Measurements from ENCODE around the gene APIP. TPM values are rescaled to one million over a fixed set of nuclear protein-coding genes. Genes with fewer than 3 reads are reported as not detected.

The APIP gene
- total and polyA plus RNA-seq, 10 of the 15 experiments (the other 5 are each of a cell fraction or from before 2014, with no cell fraction given), result 26.8 to 87.1 (median 52.8) TPM

DNA sequence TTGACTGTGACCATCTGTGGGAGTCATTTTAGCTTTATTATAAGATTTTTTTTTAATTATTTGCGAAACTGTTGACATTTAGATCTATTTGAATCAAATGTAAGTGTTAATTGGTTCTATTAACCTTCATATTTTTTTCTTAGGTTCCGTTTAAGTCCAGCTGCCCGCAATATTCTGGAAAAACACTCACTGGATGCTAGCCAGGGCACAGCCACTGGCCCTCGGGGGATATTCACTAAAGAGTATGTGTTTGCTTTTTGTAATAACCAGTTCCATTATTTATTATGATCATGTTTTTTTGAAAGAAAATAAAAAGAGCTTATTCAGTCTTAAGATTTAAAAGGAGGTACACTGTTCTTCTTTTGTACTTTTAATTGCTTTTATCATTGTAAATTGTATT lies 44.1 kb upstream of the APIP start:
- H3K9ac ChIP-seq (ENCODE audit: control insufficient read depth, insufficient read depth, low read length), result no peak overlapping the region
- no peaks in the 10 kb centered on the region for H3K27me3 ChIP-seq (replicated peaks in 1 of 2; ENCODE audit: control insufficient read depth in 2 of 2, insufficient read depth in 2 of 2, low read length in 1 of 2)
- ChIA-PET SMC1A (ENCODE audit: uncharacterized antibody, unreplicated experiment) (interaction anchor here (0.6 to 1.4 kb wide), 4 partner anchors 17 to 147 kb away, joined by 3 read pairs; no protein-coding TSS in a partner anchor), RAD21 (ENCODE audit: unreplicated experiment) (no interaction called here), CTCF (interaction anchor here (0.6 to 1.3 kb wide), 4 partner anchors 27 to 277 kb away, joined by 3 read pairs; no protein-coding TSS in a partner anchor), POLR2A (no interaction called here)
- no peaks in the 10 kb centered on the region for H3K4me1 ChIP-seq (ENCODE audit: control insufficient read depth, insufficient read depth, low read length)
- WGBS (ENCODE audit: insufficient coverage, insufficient replicate concordance, low lambda C conversion rate, missing lambda C conversion rate), result 99% methylated on average over 4 of the region's 4 CpGs
- no peak for ATAC-seq
- intact Hi-C loops (cut with micrococcal nuclease; ENCODE audit: unreplicated experiment) (no loop called here), in situ Hi-C loops (cut with MboI) (no loop called here)
- FAIRE-seq, result no peak
- TF ChIP-seq JUNB (IDR thresholded peaks at IDR 0.05), result no peak
- TF ChIP-seq EP300 (IDR thresholded peaks at IDR 0.05; ENCODE audit: borderline replicate concordance in 1 of 2, control insufficient read depth in 1 of 2, low read depth in 2 of 2, low read length in 2 of 2), result no peak
- TF ChIP-seq KDM1A (IDR thresholded peaks at IDR 0.05; ENCODE audit: borderline replicate concordance), result no peak
- TF ChIP-seq, protein P1, sequence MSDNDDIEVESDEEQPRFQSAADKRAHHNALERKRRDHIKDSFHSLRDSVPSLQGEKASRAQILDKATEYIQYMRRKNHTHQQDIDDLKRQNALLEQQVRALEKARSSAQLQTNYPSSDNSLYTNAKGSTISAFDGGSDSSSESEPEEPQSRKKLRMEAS (IDR thresholded peaks at IDR 0.05; ENCODE audit: low read depth, low read length), result no peak
- TF ChIP-seq NFYB (IDR thresholded peaks at IDR 0.05; ENCODE audit: insufficient read depth, low read depth, low read length), result no peak
- TF ChIP-seq, protein P2, sequence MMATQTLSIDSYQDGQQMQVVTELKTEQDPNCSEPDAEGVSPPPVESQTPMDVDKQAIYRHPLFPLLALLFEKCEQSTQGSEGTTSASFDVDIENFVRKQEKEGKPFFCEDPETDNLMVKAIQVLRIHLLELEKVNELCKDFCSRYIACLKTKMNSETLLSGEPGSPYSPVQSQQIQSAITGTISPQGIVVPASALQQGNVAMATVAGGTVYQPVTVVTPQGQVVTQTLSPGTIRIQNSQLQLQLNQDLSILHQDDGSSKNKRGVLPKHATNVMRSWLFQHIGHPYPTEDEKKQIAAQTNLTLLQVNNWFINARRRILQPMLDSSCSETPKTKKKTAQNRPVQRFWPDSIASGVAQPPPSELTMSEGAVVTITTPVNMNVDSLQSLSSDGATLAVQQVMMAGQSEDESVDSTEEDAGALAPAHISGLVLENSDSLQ (IDR thresholded peaks at IDR 0.05), result no peak
- TF ChIP-seq, protein P3, sequence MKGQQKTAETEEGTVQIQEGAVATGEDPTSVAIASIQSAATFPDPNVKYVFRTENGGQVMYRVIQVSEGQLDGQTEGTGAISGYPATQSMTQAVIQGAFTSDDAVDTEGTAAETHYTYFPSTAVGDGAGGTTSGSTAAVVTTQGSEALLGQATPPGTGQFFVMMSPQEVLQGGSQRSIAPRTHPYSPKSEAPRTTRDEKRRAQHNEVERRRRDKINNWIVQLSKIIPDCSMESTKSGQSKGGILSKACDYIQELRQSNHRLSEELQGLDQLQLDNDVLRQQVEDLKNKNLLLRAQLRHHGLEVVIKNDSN (IDR thresholded peaks at IDR 0.05; ENCODE audit: borderline replicate concordance, extremely low read length, insufficient read depth, low read depth, low read length), result no peak
- TF ChIP-seq, protein P4, sequence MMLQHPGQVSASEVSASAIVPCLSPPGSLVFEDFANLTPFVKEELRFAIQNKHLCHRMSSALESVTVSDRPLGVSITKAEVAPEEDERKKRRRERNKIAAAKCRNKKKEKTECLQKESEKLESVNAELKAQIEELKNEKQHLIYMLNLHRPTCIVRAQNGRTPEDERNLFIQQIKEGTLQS (IDR thresholded peaks at IDR 0.05; ENCODE audit: borderline replicate concordance, extremely low read depth, low read depth, low read length), result no peak
- TF ChIP-seq, protein P5, sequence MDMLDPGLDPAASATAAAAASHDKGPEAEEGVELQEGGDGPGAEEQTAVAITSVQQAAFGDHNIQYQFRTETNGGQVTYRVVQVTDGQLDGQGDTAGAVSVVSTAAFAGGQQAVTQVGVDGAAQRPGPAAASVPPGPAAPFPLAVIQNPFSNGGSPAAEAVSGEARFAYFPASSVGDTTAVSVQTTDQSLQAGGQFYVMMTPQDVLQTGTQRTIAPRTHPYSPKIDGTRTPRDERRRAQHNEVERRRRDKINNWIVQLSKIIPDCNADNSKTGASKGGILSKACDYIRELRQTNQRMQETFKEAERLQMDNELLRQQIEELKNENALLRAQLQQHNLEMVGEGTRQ (IDR thresholded peaks at IDR 0.05; ENCODE audit: borderline replicate concordance, low read depth, low read length), result no peak
- H3K27ac ChIP-seq (ENCODE audit: control insufficient read depth, insufficient read depth), result no peak overlapping the region
- H3K36me3 ChIP-seq (ENCODE audit: control insufficient read depth in 2 of 2, insufficient read depth in 2 of 2, low read length in 1 of 2), result peaks cover 0 to 7% of the 10 kb centered on the region in 2 experiments; a peak in 1 of 4 replicates
- H4K20me1 ChIP-seq (ENCODE audit: control insufficient read depth, insufficient read depth), result no peaks in the 10 kb centered on the region
- no peak overlapping the region for H3K4me2 ChIP-seq (ENCODE audit: control insufficient read depth, insufficient read depth)
- H3K79me2 ChIP-seq (ENCODE audit: control insufficient read depth, insufficient read depth, low read length), result no peaks in the 10 kb centered on the region
- DNase-seq (ENCODE audit: low read depth, low spot score), result no peak
- no TSS peak for BruUV-seq (replicated peaks)
- H3K9me3 ChIP-seq (replicated peaks; ENCODE audit: control insufficient read depth, insufficient read depth, low read length), result no peaks in the 10 kb centered on the region
- H2AFZ ChIP-seq (ENCODE audit: control insufficient read depth, low read depth, low read length), result no peak overlapping the region
- H3K4me3 ChIP-seq, result no peak overlapping the region
